HepG2 (cell line): ENCODE data around the gene BRIP1. TPM values are rescaled to one million over a fixed set of nuclear protein-coding genes. Genes with fewer than 3 reads are reported as not detected.
A peak's percentile ranks its signal among the peaks of the same experiment; 100 is the strongest.

Experiments used
- ATAC-seq: fragments of 200-7000 bp; cut with Tn5 transposase; 3 replicates; pipeline ENCODE4 v1.9.1; 2020; ENCODE audit warnings: mild to moderate bottlenecking, moderate library complexity
- BruUV-seq: library from RNA; stranded (reverse); fragments of 400-500 nt; replicated peaks from 2 replicates; lab custom pipeline; 2021; lab: Mats Ljungman, UMichigan
- CTCF ChIA-PET: fragments of 300-600 bp; formaldehyde crosslinking; extraction: SDS; loops from one replicate; lab custom pipeline; 2021; ENCODE audit warnings: low total read pairs, inconsistent platforms, low intra/inter-chr PET ratio; lab: Yijun Ruan, JAX
- POLR2A ChIA-PET: fragments of 350-600 bp; sonication (Branson Sonifier 250); formaldehyde crosslinking; loops from one replicate; lab custom pipeline; 2020; ENCODE audit warnings: antibody characterized with exemption, inconsistent platforms; lab: Yijun Ruan, JAX
- DNase-seq: peaks from one replicate; pipeline ENCODE4 v3.0.0-alpha.2; 2015; ENCODE audit warnings: low spot score
- FAIRE-seq: peaks from 3 replicates; lab custom pipeline; 2011; peaks lifted over from hg19 to GRCh38; lab: Jason Lieb, UNC
- H2AFZ ChIP-seq: one replicate; pipeline ENCODE4 v1.6.1; 2011; ENCODE audit warnings: low read length, inconsistent platforms
- H3K27ac ChIP-seq: fragments of 300-600 bp; 3 replicates; pipeline ENCODE4 v1.8.0; 2011; ENCODE audit warnings: mixed run types, mild to moderate bottlenecking, mixed read lengths, low read length, inconsistent platforms; ENCODE audit not compliant: insufficient read depth; ENCODE audit errors: extremely low read length
- H3K27me3 ChIP-seq, 2 experiments: fragments of 200-600 bp in 1 of 2; 2 replicates in 1 of 2; 3 replicates in 1 of 2; pipeline versions ENCODE4 v1.6.0 to v1.8.0; 2011; ENCODE audit warnings: low read length in 2 of 2, mild to moderate bottlenecking in 2 of 2, moderate library complexity in 2 of 2, inconsistent platforms in 1 of 2; ENCODE audit not compliant: insufficient read depth in 2 of 2, control insufficient read depth in 1 of 2
- H3K36me3 ChIP-seq, 2 experiments: fragments of 200-600 bp in 1 of 2; replicated peaks in 1 of 2; 2 replicates in 1 of 2; 3 replicates in 1 of 2; pipeline versions ENCODE4 v1.5.1 to v1.8.0; 2011; ENCODE audit warnings: low read length in 2 of 2, inconsistent platforms in 1 of 2; ENCODE audit not compliant: insufficient read depth in 2 of 2, control insufficient read depth in 1 of 2
- H3K4me1 ChIP-seq: 2 replicates; pipeline ENCODE4 v1.5.1; 2012; ENCODE audit warnings: low read length, inconsistent platforms; ENCODE audit not compliant: insufficient read depth
- H3K4me2 ChIP-seq: 2 replicates; pipeline ENCODE4 v1.6.0; 2011; ENCODE audit warnings: low read depth, low read length, inconsistent platforms
- H3K4me3 ChIP-seq, 3 experiments: fragments of 200-600 bp in 1 of 3; sonication (generic), shearing (Covaris generic) in 1 of 3; replicated peaks in 1 of 3; 2 replicates each; pipeline ENCODE4 v1.5.1; 2011 to 2016; ENCODE audit warnings: low read length in 3 of 3, inconsistent platforms in 2 of 3, low read depth in 2 of 3, mild to moderate bottlenecking in 2 of 3, control low read depth in 1 of 3, mixed read lengths in 1 of 3; ENCODE audit not compliant: insufficient read depth in 1 of 3
- H3K79me2 ChIP-seq: one replicate; pipeline ENCODE4 v1.6.1; 2011; ENCODE audit warnings: low read length, inconsistent platforms; ENCODE audit not compliant: insufficient read depth
- H3K9ac ChIP-seq: 2 replicates; pipeline ENCODE4 v1.6.0; 2011; ENCODE audit warnings: mild to moderate bottlenecking, low read depth, low read length, inconsistent platforms; ENCODE audit not compliant: insufficient read depth
- H3K9me3 ChIP-seq: 2 replicates; pipeline ENCODE4 v1.5.1; 2012; ENCODE audit warnings: mild to moderate bottlenecking, low read length
- H4K20me1 ChIP-seq: 2 replicates; pipeline ENCODE4 v1.6.0; 2011; ENCODE audit warnings: inconsistent platforms, mild to moderate bottlenecking, low read length, moderate library complexity; ENCODE audit not compliant: insufficient read depth
- CREM ChIP-seq, 2 experiments: sonication (generic) in 1 of 2; formaldehyde crosslinking in 1 of 2; IDR thresholded peaks; 2 replicates each; pipeline versions ENCODE4 v1.4.0 to v1.6.1; 2016 to 2020; ENCODE audit warnings: antibody characterized with exemption in 1 of 2, mild to moderate bottlenecking in 1 of 2, missing genetic modification reagents in 1 of 2
- FLYWCH1 ChIP-seq: sonication (generic); formaldehyde crosslinking; IDR thresholded peaks from 2 replicates; pipeline ENCODE4 v1.8.1; 2023; ENCODE audit warnings: mild to moderate bottlenecking, missing genetic modification reagents
- MAFF ChIP-seq: IDR thresholded peaks from 2 replicates; pipeline ENCODE4 v1.6.1; 2011; ENCODE audit warnings: low read depth, low read length, improper control_type of control experiment
- MAFK ChIP-seq, 2 experiments: IDR thresholded peaks in 1 of 2; conservative IDR thresholded peaks in 1 of 2; 2 replicates each; pipeline ENCODE4 v1.6.1; 2011; ENCODE audit warnings: improper control_type of control experiment in 2 of 2, low read length in 2 of 2
- MIXL1 ChIP-seq: IDR thresholded peaks from 2 replicates; pipeline ENCODE4 v1.6.1; 2016
- NCOR1 ChIP-seq: fragments of 200-600 bp; sonication (generic); IDR thresholded peaks from 2 replicates; pipeline ENCODE4 v1.7.0; 2017; ENCODE audit warnings: antibody characterized with exemption, low read length, borderline replicate concordance
- PAWR ChIP-seq: sonication (generic); formaldehyde crosslinking; IDR thresholded peaks from 2 replicates; pipeline ENCODE4 v1.4.0; 2020; ENCODE audit warnings: missing genetic modification reagents, mild to moderate bottlenecking, borderline replicate concordance
- TEAD2 ChIP-seq: sonication (generic); formaldehyde crosslinking; IDR thresholded peaks from 2 replicates; pipeline ENCODE4 v1.9.0; 2021; ENCODE audit warnings: missing genetic modification reagents
- ZMYM3 ChIP-seq: sonication (generic); formaldehyde crosslinking; IDR thresholded peaks from 2 replicates; pipeline ENCODE4 v1.5.1; 2020; ENCODE audit warnings: mild to moderate bottlenecking, missing genetic modification reagents
- ZNF138 ChIP-seq: sonication (generic); formaldehyde crosslinking; IDR thresholded peaks from 2 replicates; pipeline ENCODE4 v1.5.0; 2020; ENCODE audit warnings: mild to moderate bottlenecking, low read depth, missing genetic modification reagents
- ZNF512B ChIP-seq: sonication (generic); formaldehyde crosslinking; IDR thresholded peaks from 2 replicates; pipeline ENCODE4 v1.5.1; 2020; ENCODE audit warnings: missing genetic modification reagents, mild to moderate bottlenecking, borderline replicate concordance
- ZNF607 ChIP-seq: sonication (generic); formaldehyde crosslinking; IDR thresholded peaks from 2 replicates; pipeline ENCODE4 v1.5.1; 2020; ENCODE audit warnings: missing genetic modification reagents, mild to moderate bottlenecking, borderline replicate concordance
- WGBS: methylation state at CpG from one replicate; pipeline ENCODE4 v1.1.6; 2017; ENCODE audit warnings: low lambda C conversion rate; 5-methylcytosine and 5-hydroxymethylcytosine counted together
- in situ Hi-C: cut with HindIII; loops from 2 replicates; pipeline ENCODE4 v1.10.0; 2017; ENCODE audit warnings: low pct_unique_long_range_greater_than_20kb; ENCODE audit not compliant: extremely low pct_ligation_motif_present
- intact Hi-C: fragments of 100-400 bp; cut with micrococcal nuclease; formaldehyde crosslinking; loops from one replicate; pipeline ENCODE4 v1.10.0; 2022; ENCODE audit not compliant: unreplicated experiment
- polyA plus RNA-seq, 8 experiments: library from polyadenylated mRNA; depleted of rRNA in 3 of 8; stranded (reverse) in 7 of 8; unstranded in 1 of 8; fragments of >200 nt; fragmentation: Illumina TruSeq in 4 of 8; extraction: Trizol in 4 of 8; gene quantifications; 2 replicates each; pipeline versions ENCODE4 v1.2.1 to v1.2.3, GENCODE V29; 2011 to 2016; ENCODE audit warnings: low read depth in 4 of 8, missing spikeins in 1 of 8, mixed read lengths in 1 of 8; ENCODE audit not compliant: insufficient read depth in 1 of 8
- total RNA-seq, 5 experiments: library from RNA; depleted of rRNA; stranded (reverse); fragments of >200 nt; fragmentation: Illumina TruSeq; extraction: Trizol; gene quantifications; 2 replicates each; pipeline ENCODE4 v1.2.3, GENCODE V29; 2016; ENCODE audit warnings: low read depth in 1 of 5
- TF ChIP-seq, protein P1 (sequence below): IDR thresholded peaks from 2 replicates; pipeline ENCODE4 v1.6.1; 2018; ENCODE audit warnings: missing genetic modification reagents, mild to moderate bottlenecking, missing compliant biosample characterization
- TF ChIP-seq, protein P2 (sequence below): IDR thresholded peaks from 2 replicates; pipeline ENCODE4 v1.6.1; 2016; ENCODE audit warnings: low read depth

Gene BRIP1
- total and polyA plus RNA-seq, 2 of the 13 experiments (the other 11 are each of a cell fraction or from before 2014, with no cell fraction given), result 3.8 to 27.7 TPM

- Histone ChIP-seq H3K4me1 (no peaks in the 10 kb centered on the region), H2AFZ (no peak overlapping the region), H3K4me2 (no peak overlapping the region), H3K27ac (no peak overlapping the region), H3K79me2 (no peaks in the 10 kb centered on the region), H3K27me3 (no peaks in the 10 kb centered on the region), H3K36me3 (no peaks in the 10 kb centered on the region; a peak in 1 of 5 replicates), H3K9ac (no peak overlapping the region), H3K4me3 (no peak overlapping the region), H4K20me1 (no peaks in the 10 kb centered on the region), H3K9me3 (no peaks in the 10 kb centered on the region)
- ChIA-PET CTCF (no interaction called here), POLR2A (no interaction called here)
- 97% methylated on average over 1 of the region's 1 CpG for whole genome bisulfite sequencing
- no TSS peak for BruUV-seq
- TF ChIP-seq ZNF138 (CRISPR knock-in tag) (no peak), MAFF (peak; percentile 48; the same call in 1 of the 2 replicates), MAFK (conservative IDR thresholded peaks at IDR 0.05 in 1 of 2, IDR thresholded peaks at IDR 0.05 in 1 of 2; ENCODE audit: low read length in 2 of 2) (peak; percentile 59 to 75; a peak in 3 of 4 replicates)
- DNase-seq (no peak), ATAC-seq (no peak), FAIRE-seq (no peak)
- intact Hi-C loops, result no loop called here
- in situ Hi-C loops, result no loop called here
These were observed 80.6 kb downstream of the BRIP1 start for GRCh38 chr17:61782683-61783082.

DNA sequence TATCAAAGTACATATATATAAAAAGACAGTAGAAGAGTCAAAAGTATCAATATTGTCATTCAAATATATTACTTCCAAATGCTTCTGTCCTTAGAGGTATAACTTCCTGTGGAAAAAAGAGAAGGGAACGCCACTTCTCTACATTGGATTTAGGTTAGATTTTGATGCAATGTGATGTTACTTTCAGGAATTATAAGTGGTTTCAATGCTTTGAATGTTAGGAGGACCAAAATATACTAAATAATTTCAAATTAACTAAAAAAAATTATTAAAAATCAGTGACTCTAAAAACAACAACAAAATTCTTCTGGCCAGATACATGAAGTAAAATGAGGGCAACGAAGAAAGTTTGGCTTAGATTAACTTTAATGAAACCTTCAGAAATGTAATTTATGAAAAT lies 88.0 kb downstream of the BRIP1 start:
- WGBS, result 94% methylated on average over 2 of the region's 2 CpGs
- in situ Hi-C loops (no loop called here), intact Hi-C loops (no loop called here)
- POLR2A ChIA-PET, result no interaction called here
- no peak overlapping the region for H3K9ac ChIP-seq
- FAIRE-seq, result no peak
- BruUV-seq, result no TSS peak
- no peaks in the 10 kb centered on the region for H3K4me1 ChIP-seq
- no peak overlapping the region for H2AFZ ChIP-seq
- H3K79me2 ChIP-seq, result no peaks in the 10 kb centered on the region
- DNase-seq, result no peak
- H3K4me2 ChIP-seq, result no peak overlapping the region
- H4K20me1 ChIP-seq, result no peaks in the 10 kb centered on the region
- H3K27me3 ChIP-seq, result no peaks in the 10 kb centered on the region
- H3K4me3 ChIP-seq, result no peak overlapping the region
- peaks cover 0 to 7% of the 10 kb centered on the region in 2 experiments; a peak in 2 of 5 replicates for H3K36me3 ChIP-seq
- no peak overlapping the region for H3K27ac ChIP-seq
- no peak for ATAC-seq
- CTCF ChIA-PET, result no interaction called here
- H3K9me3 ChIP-seq, result peaks cover 8% of the 10 kb centered on the region; the same call in 1 of the 2 replicates
- TF ChIP-seq ZNF607 (CRISPR knock-in tag) (no peak), TEAD2 (no peak), MIXL1 (no peak), ZMYM3 (no peak), CREM (IDR thresholded peaks at IDR 0.05) (no peak), CREM (CRISPR knock-in tag; IDR thresholded peaks at IDR 0.05) (no peak), FLYWCH1 (CRISPR knock-in tag) (no peak), ZNF512B (CRISPR knock-in tag) (no peak), NCOR1 (no peak), PAWR (no peak)
- TF ChIP-seq, protein P1, sequence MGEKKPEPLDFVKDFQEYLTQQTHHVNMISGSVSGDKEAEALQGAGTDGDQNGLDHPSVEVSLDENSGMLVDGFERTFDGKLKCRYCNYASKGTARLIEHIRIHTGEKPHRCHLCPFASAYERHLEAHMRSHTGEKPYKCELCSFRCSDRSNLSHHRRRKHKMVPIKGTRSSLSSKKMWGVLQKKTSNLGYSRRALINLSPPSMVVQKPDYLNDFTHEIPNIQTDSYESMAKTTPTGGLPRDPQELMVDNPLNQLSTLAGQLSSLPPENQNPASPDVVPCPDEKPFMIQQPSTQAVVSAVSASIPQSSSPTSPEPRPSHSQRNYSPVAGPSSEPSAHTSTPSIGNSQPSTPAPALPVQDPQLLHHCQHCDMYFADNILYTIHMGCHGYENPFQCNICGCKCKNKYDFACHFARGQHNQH (CRISPR knock-in tag), result no peak
- TF ChIP-seq, protein P2, sequence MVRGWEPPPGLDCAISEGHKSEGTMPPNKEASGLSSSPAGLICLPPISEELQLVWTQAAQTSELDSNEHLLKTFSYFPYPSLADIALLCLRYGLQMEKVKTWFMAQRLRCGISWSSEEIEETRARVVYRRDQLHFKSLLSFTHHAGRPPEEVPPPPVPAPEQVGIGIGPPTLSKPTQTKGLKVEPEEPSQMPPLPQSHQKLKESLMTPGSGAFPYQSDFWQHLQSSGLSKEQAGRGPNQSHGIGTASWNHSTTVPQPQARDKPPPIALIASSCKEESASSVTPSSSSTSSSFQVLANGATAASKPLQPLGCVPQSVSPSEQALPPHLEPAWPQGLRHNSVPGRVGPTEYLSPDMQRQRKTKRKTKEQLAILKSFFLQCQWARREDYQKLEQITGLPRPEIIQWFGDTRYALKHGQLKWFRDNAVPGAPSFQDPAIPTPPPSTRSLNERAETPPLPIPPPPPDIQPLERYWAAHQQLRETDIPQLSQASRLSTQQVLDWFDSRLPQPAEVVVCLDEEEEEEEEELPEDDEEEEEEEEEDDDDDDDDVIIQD (CRISPR knock-in tag), result no peak
